WTC11 (cell line): Measurements from ENCODE around the gene RERG. TPM values are rescaled to one million over a fixed set of nuclear protein-coding genes. Genes with fewer than 3 reads are reported as not detected.

Experiments
- ATAC-seq: fragments of 200-7000 bp; cut with Tn5 transposase; 2 replicates; pipeline ENCODE4 v1.10.0; 2021; ENCODE audit warnings: mild to moderate bottlenecking, moderate library complexity
- CTCF ChIA-PET: fragments of 300-600 bp; sonication (Branson Sonifier 250); formaldehyde crosslinking; loops from one replicate; lab custom pipeline; 2021; ENCODE audit warnings: antibody characterized with exemption; lab: Charles Lee
- POLR2A ChIA-PET: fragments of 350-600 bp; sonication (Branson Sonifier 250); formaldehyde crosslinking; loops from one replicate; lab custom pipeline; 2021; ENCODE audit warnings: antibody characterized with exemption; lab: Charles Lee
- DNase-seq: peaks from one replicate; pipeline ENCODE4 v3.0.0; 2021; ENCODE audit warnings: low spot score
- H3K27ac Mint-ChIP-seq: 2 replicates; pipeline ENCODE4 v1.8.0; 2021; ENCODE audit warnings: mixed read lengths
- H3K27me3 Mint-ChIP-seq: 2 replicates; pipeline ENCODE4 v1.8.0; 2021; ENCODE audit warnings: low read depth, mild to moderate bottlenecking, moderate library complexity, mixed read lengths
- H3K36me3 Mint-ChIP-seq: 2 replicates; pipeline ENCODE4 v1.8.0; 2021; ENCODE audit warnings: mixed read lengths
- H3K4me1 Mint-ChIP-seq: 2 replicates; pipeline ENCODE4 v1.8.0; 2022; ENCODE audit warnings: mixed read lengths
- H3K4me3 Mint-ChIP-seq: 2 replicates; pipeline ENCODE4 v1.8.0; 2021; ENCODE audit warnings: mild to moderate bottlenecking, moderate library complexity, mixed read lengths
- H3K9me3 Mint-ChIP-seq: 2 replicates; pipeline ENCODE4 v1.8.0; 2021; ENCODE audit warnings: mixed read lengths
- CREM ChIP-seq: sonication (generic); formaldehyde crosslinking; IDR thresholded peaks from 2 replicates; pipeline ENCODE4 v1.8.1; 2022; ENCODE audit warnings: mild to moderate bottlenecking, missing genetic modification reagents, moderate library complexity
- EMX1 ChIP-seq: fragments of 250-450 bp; sonication (Bioruptor Pico); IDR thresholded peaks from 2 replicates; pipeline ENCODE4 v1.8.0; 2021; ENCODE audit warnings: mild to moderate bottlenecking
- FOXP1 ChIP-seq: sonication (generic); formaldehyde crosslinking; IDR thresholded peaks from 2 replicates; pipeline ENCODE4 v1.8.0; 2022; ENCODE audit warnings: missing genetic modification reagents, mild to moderate bottlenecking, moderate library complexity, borderline replicate concordance
- GABPB1 ChIP-seq: sonication (generic); formaldehyde crosslinking; IDR thresholded peaks from 2 replicates; pipeline ENCODE4 v1.8.1; 2023; ENCODE audit warnings: mild to moderate bottlenecking, missing genetic modification reagents
- HMGA2 ChIP-seq: fragments of 250-450 bp; sonication (Bioruptor Pico); IDR thresholded peaks from 2 replicates; pipeline ENCODE4 v1.4.0; 2021; ENCODE audit warnings: mild to moderate bottlenecking, moderate library complexity
- KAT7 ChIP-seq: sonication (generic); formaldehyde crosslinking; IDR thresholded peaks from 2 replicates; pipeline ENCODE4 v1.8.1; 2023; ENCODE audit warnings: missing genetic modification reagents, mild to moderate bottlenecking, borderline replicate concordance
- MYBL2 ChIP-seq: sonication (generic); formaldehyde crosslinking; IDR thresholded peaks from 2 replicates; pipeline ENCODE4 v1.8.1; 2023; ENCODE audit warnings: mild to moderate bottlenecking, moderate library complexity, missing genetic modification reagents
- NFATC4 ChIP-seq: fragments of 250-450 bp; sonication (Bioruptor Pico); IDR thresholded peaks from 2 replicates; pipeline ENCODE4 v1.9.0; 2021; ENCODE audit warnings: mild to moderate bottlenecking
- NFYB ChIP-seq: sonication (generic); formaldehyde crosslinking; conservative IDR thresholded peaks from 2 replicates; pipeline ENCODE4 v1.8.0; 2022; ENCODE audit warnings: low read depth, missing genetic modification reagents
- NR3C1 ChIP-seq: sonication (generic); formaldehyde crosslinking; conservative IDR thresholded peaks from 2 replicates; pipeline ENCODE4 v1.8.1; 2023; ENCODE audit warnings: low read depth, mild to moderate bottlenecking, missing genetic modification reagents
- OVOL2 ChIP-seq: fragments of 250-450 bp; sonication (Bioruptor Pico); IDR thresholded peaks from 2 replicates; pipeline ENCODE4 v1.9.0; 2021; ENCODE audit warnings: mild to moderate bottlenecking, borderline replicate concordance
- PRRX2 ChIP-seq: fragments of 250-450 bp; sonication (Bioruptor Pico); IDR thresholded peaks from 2 replicates; pipeline ENCODE4 v1.8.0; 2021; ENCODE audit warnings: mild to moderate bottlenecking
- RELA ChIP-seq: sonication (generic); formaldehyde crosslinking; IDR thresholded peaks from 2 replicates; pipeline ENCODE4 v1.8.1; 2022; ENCODE audit warnings: missing genetic modification reagents, mild to moderate bottlenecking, borderline replicate concordance
- RORB ChIP-seq: fragments of 250-450 bp; sonication (Bioruptor Pico); IDR thresholded peaks from 2 replicates; pipeline ENCODE4 v1.9.0; 2021; ENCODE audit warnings: mild to moderate bottlenecking
- ZNF121 ChIP-seq: sonication (generic); formaldehyde crosslinking; IDR thresholded peaks from 2 replicates; pipeline ENCODE4 v1.8.0; 2023; ENCODE audit warnings: missing genetic modification reagents
- ZNF138 ChIP-seq: sonication (generic); formaldehyde crosslinking; conservative IDR thresholded peaks from 2 replicates; pipeline ENCODE4 v1.8.1; 2022; ENCODE audit warnings: mild to moderate bottlenecking, moderate library complexity, missing genetic modification reagents
- ZNF263 ChIP-seq: sonication (generic); formaldehyde crosslinking; IDR thresholded peaks from 2 replicates; pipeline ENCODE4 v1.8.1; 2022; ENCODE audit warnings: low read depth, mild to moderate bottlenecking, moderate library complexity, missing genetic modification reagents
- ZNF423 ChIP-seq: fragments of 250-450 bp; sonication (Bioruptor Pico); IDR thresholded peaks from 2 replicates; pipeline ENCODE4 v2.1.2; 2022; ENCODE audit warnings: mild to moderate bottlenecking, moderate library complexity
- total RNA-seq: library from RNA; stranded (reverse); gene quantifications from 3 replicates; pipeline ENCODE4 v1.2.3, GENCODE V29; 2021
- TF ChIP-seq, protein P1 (sequence below): fragments of 250-450 bp; sonication (Bioruptor Pico); IDR thresholded peaks from 2 replicates; pipeline ENCODE4 v1.9.0; 2021; ENCODE audit warnings: moderate library complexity, mild to moderate bottlenecking, inconsistent platforms, borderline replicate concordance
- TF ChIP-seq, protein P2 (sequence below): sonication (generic); formaldehyde crosslinking; conservative IDR thresholded peaks from 2 replicates; pipeline ENCODE4 v1.8.1; 2022; ENCODE audit warnings: mild to moderate bottlenecking, missing genetic modification reagents
- TF ChIP-seq, protein P3 (sequence below): sonication (generic); formaldehyde crosslinking; IDR thresholded peaks from 2 replicates; pipeline ENCODE4 v1.8.1; 2023; ENCODE audit warnings: mild to moderate bottlenecking, missing genetic modification reagents, moderate library complexity
- TF ChIP-seq, protein P4 (sequence below): sonication (generic); formaldehyde crosslinking; IDR thresholded peaks from 2 replicates; pipeline ENCODE4 v1.8.1; 2022; ENCODE audit warnings: mild to moderate bottlenecking, moderate library complexity, missing genetic modification reagents
- TF ChIP-seq, protein P5 (sequence below): sonication (generic); formaldehyde crosslinking; IDR thresholded peaks from 2 replicates; pipeline ENCODE4 v1.8.1; 2023; ENCODE audit warnings: mild to moderate bottlenecking, missing genetic modification reagents
- TF ChIP-seq, protein P6 (sequence below): fragments of 250-450 bp; sonication (Bioruptor Pico); IDR thresholded peaks from 2 replicates; pipeline ENCODE4 v1.8.0; 2021; ENCODE audit warnings: mild to moderate bottlenecking
- TF ChIP-seq, protein P7 (sequence below): fragments of 250-450 bp; sonication (Bioruptor Pico); IDR thresholded peaks from 2 replicates; pipeline ENCODE4 v1.9.0; 2021; ENCODE audit warnings: mild to moderate bottlenecking

RERG gene
- total RNA-seq, 1 experiment from 2014 or later, result 0.28 TPM

DNA sequence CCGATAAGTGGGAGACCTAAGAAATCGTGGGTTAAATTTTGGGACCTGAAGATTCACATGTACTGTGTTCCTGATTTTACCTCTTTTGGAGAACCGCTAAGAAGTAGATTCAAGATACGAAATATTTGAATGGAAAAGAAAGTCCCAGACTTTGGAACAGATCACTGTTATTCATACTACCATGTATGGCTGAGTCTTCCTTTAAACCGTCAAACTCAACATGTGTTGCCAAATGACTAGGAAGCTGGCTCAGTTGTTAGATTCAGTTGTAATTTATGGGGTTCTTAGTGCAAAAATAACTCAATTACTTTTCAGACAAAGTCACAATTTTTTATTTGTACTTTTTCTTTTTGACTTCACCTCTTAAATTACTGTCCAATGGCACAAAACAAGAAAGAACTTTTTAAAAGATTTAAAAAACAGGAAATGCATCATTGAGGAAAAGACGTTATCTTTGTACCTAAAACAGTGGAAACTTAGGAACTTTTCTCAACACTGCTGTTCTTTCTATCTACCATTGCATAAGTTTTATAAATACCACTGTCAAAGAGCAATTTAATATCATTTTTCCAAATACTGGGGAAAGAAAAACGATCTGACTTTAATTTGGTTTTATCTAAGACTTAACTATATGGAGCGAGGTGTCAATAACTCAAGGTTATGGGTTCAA is 15.7 kb downstream of the RERG start:
- CTCF ChIA-PET, result interaction anchor here (0.8 to 5.0 kb wide), 2 partner anchors 16 to 22 kb away, joined by 3 to 32 read pairs; partner anchors contain the start of gene RERG
- Mint-ChIP-seq H3K36me3 (no peaks in the 10 kb centered on the region), H3K27ac (peak overlapping the region; percentile 29; the same call in 1 of the 2 replicates)
- TF ChIP-seq ZNF423 (CRISPR knock-in tag) (no peak), NFYB (CRISPR knock-in tag) (no peak), CREM (CRISPR knock-in tag) (no peak), NR3C1 (CRISPR knock-in tag) (no peak), OVOL2 (CRISPR knock-in tag) (no peak), ZNF138 (no peak), MYBL2 (CRISPR knock-in tag) (no peak), PRRX2 (CRISPR knock-in tag) (no peak), ZNF263 (CRISPR knock-in tag) (no peak), FOXP1 (CRISPR knock-in tag) (no peak), RELA (no peak), NFATC4 (CRISPR knock-in tag) (no peak), EMX1 (no peak)
- TF ChIP-seq, protein P1, sequence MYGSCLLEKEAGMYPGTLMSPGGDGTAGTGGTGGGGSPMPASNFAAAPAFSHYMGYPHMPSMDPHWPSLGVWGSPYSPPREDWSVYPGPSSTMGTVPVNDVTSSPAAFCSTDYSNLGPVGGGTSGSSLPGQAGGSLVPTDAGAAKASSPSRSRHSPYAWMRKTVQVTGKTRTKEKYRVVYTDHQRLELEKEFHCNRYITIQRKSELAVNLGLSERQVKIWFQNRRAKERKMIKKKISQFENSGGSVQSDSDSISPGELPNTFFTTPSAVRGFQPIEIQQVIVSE (CRISPR knock-in tag), result no peak
- TF ChIP-seq, protein P2, sequence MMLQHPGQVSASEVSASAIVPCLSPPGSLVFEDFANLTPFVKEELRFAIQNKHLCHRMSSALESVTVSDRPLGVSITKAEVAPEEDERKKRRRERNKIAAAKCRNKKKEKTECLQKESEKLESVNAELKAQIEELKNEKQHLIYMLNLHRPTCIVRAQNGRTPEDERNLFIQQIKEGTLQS (CRISPR knock-in tag), result no peak
- TF ChIP-seq, protein P3, sequence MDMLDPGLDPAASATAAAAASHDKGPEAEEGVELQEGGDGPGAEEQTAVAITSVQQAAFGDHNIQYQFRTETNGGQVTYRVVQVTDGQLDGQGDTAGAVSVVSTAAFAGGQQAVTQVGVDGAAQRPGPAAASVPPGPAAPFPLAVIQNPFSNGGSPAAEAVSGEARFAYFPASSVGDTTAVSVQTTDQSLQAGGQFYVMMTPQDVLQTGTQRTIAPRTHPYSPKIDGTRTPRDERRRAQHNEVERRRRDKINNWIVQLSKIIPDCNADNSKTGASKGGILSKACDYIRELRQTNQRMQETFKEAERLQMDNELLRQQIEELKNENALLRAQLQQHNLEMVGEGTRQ, result no peak
- TF ChIP-seq, protein P4, sequence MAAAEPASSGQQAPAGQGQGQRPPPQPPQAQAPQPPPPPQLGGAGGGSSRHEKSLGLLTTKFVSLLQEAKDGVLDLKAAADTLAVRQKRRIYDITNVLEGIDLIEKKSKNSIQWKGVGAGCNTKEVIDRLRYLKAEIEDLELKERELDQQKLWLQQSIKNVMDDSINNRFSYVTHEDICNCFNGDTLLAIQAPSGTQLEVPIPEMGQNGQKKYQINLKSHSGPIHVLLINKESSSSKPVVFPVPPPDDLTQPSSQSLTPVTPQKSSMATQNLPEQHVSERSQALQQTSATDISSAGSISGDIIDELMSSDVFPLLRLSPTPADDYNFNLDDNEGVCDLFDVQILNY (CRISPR knock-in tag), result no peak
- TF ChIP-seq, protein P5, sequence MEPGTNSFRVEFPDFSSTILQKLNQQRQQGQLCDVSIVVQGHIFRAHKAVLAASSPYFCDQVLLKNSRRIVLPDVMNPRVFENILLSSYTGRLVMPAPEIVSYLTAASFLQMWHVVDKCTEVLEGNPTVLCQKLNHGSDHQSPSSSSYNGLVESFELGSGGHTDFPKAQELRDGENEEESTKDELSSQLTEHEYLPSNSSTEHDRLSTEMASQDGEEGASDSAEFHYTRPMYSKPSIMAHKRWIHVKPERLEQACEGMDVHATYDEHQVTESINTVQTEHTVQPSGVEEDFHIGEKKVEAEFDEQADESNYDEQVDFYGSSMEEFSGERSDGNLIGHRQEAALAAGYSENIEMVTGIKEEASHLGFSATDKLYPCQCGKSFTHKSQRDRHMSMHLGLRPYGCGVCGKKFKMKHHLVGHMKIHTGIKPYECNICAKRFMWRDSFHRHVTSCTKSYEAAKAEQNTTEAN (CRISPR knock-in tag), result no peak
- TF ChIP-seq, protein P6, sequence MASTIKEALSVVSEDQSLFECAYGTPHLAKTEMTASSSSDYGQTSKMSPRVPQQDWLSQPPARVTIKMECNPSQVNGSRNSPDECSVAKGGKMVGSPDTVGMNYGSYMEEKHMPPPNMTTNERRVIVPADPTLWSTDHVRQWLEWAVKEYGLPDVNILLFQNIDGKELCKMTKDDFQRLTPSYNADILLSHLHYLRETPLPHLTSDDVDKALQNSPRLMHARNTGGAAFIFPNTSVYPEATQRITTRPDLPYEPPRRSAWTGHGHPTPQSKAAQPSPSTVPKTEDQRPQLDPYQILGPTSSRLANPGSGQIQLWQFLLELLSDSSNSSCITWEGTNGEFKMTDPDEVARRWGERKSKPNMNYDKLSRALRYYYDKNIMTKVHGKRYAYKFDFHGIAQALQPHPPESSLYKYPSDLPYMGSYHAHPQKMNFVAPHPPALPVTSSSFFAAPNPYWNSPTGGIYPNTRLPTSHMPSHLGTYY (CRISPR knock-in tag), result no peak
- TF ChIP-seq, all 79 proteins: peak for 0
- peaks cover 27% of the 10 kb centered on the region for H3K4me1 Mint-ChIP-seq
- H3K27me3 Mint-ChIP-seq, result no peaks in the 10 kb centered on the region
- H3K9me3 Mint-ChIP-seq, result peaks cover 9% of the 10 kb centered on the region
- ATAC-seq (no peak), DNase-seq (no peak)
- H3K4me3 Mint-ChIP-seq, result no peak overlapping the region
- POLR2A ChIA-PET, result no interaction called here

DNA sequence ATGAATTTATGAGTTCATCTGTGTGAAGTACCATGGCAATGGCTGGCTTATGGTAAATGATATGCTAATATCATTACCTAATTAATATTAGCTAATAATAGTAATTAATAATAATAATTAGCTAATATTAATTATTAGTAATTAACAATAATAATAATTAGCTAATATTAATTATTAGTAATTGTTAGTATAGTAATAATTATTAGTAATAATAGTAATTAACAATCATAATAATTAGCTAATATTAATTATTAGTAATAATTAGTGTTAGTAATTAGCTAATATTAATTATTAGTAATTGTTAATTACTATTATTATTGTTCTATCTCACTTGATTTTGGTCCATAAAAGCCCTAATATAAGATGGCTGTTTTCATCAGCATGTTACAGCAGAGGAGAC is 19.8 kb downstream of the RERG start:
- ChIA-PET CTCF (interaction anchor here (0.7 kb wide), 1 partner anchor 20 kb away, joined by 3 read pairs; the partner anchor contains the start of gene RERG), POLR2A (no interaction called here)
- peaks cover 9% of the 10 kb centered on the region for H3K9me3 Mint-ChIP-seq
- H3K36me3 Mint-ChIP-seq, result no peaks in the 10 kb centered on the region
- H3K4me3 Mint-ChIP-seq, result no peak overlapping the region
- H3K27ac Mint-ChIP-seq, result no peak overlapping the region
- H3K4me1 Mint-ChIP-seq, result peaks cover 14% of the 10 kb centered on the region
- no peak for TF ChIP-seq ZNF121
- TF ChIP-seq, protein P7, sequence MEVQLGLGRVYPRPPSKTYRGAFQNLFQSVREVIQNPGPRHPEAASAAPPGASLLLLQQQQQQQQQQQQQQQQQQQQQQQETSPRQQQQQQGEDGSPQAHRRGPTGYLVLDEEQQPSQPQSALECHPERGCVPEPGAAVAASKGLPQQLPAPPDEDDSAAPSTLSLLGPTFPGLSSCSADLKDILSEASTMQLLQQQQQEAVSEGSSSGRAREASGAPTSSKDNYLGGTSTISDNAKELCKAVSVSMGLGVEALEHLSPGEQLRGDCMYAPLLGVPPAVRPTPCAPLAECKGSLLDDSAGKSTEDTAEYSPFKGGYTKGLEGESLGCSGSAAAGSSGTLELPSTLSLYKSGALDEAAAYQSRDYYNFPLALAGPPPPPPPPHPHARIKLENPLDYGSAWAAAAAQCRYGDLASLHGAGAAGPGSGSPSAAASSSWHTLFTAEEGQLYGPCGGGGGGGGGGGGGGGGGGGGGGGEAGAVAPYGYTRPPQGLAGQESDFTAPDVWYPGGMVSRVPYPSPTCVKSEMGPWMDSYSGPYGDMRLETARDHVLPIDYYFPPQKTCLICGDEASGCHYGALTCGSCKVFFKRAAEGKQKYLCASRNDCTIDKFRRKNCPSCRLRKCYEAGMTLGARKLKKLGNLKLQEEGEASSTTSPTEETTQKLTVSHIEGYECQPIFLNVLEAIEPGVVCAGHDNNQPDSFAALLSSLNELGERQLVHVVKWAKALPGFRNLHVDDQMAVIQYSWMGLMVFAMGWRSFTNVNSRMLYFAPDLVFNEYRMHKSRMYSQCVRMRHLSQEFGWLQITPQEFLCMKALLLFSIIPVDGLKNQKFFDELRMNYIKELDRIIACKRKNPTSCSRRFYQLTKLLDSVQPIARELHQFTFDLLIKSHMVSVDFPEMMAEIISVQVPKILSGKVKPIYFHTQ, result no peak
- TF ChIP-seq RORB, result no peak
- no peak for TF ChIP-seq FOXP1 (CRISPR knock-in tag)
- peak; percentile 94 for TF ChIP-seq HMGA2
- no peak for TF ChIP-seq KAT7 (CRISPR knock-in tag)
- no peak for TF ChIP-seq GABPB1 (CRISPR knock-in tag)
- ATAC-seq, result no peak
- no peaks in the 10 kb centered on the region for H3K27me3 Mint-ChIP-seq
- DNase-seq, result no peak
